ENCODE measurements around the gene PIAS2.
"Not testable (repeated sequence)": the region's sequence is repeated elsewhere in the genome, so short reads cannot be mapped to it uniquely, and the experiment has no call there.

DNA sequence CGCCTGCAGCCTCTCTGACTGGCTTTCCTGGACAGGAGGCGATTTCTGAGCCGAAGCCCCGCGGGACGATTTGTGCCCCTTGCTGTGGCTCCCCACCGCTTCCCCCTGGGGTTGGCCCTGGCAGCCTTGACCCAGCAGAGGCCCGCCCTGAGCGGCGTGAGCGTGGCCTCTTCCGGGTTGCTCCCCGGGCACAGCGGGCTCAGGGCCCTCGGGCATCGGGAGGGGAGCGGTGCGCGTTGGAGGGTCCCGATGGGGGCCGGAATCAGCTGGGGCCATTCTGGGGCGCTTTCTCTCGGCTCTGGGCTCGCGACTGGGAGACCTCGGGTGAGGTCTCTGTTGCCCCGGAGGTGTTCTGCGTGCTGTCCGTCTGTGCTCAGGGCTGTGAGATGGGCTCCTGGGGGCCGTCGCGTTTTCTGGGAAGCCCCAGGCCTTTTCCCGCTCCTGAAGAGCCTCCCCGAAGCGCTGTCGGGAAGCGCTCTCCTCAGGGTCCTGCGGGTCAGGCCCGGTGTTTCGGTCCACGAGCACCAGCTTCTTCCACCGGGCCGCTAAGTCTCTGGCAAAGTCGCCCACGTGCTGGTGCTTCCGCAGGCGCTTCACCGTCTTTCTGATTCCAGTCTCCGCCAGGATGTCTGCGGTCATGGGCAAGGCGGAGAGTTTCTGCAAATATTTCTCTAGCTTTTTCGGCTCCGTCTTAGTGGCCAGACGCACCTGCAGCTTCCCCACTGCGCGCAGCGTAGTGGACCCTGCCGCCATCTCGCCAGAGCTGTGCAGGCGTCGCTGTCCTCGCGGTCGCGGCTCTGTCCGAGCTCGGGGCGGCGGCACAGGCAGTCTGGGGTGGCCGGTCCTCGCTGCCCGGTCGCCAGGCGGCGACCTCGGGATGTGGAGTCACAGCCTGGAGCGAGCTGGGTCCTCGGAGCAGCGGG, 46.6 kb upstream of the PIAS2 start:
- TF ChIP-seq, protein P1, sequence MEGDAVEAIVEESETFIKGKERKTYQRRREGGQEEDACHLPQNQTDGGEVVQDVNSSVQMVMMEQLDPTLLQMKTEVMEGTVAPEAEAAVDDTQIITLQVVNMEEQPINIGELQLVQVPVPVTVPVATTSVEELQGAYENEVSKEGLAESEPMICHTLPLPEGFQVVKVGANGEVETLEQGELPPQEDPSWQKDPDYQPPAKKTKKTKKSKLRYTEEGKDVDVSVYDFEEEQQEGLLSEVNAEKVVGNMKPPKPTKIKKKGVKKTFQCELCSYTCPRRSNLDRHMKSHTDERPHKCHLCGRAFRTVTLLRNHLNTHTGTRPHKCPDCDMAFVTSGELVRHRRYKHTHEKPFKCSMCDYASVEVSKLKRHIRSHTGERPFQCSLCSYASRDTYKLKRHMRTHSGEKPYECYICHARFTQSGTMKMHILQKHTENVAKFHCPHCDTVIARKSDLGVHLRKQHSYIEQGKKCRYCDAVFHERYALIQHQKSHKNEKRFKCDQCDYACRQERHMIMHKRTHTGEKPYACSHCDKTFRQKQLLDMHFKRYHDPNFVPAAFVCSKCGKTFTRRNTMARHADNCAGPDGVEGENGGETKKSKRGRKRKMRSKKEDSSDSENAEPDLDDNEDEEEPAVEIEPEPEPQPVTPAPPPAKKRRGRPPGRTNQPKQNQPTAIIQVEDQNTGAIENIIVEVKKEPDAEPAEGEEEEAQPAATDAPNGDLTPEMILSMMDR (IDR thresholded peaks at IDR 0.05), result not testable (repeated sequence)
- TF ChIP-seq POLR2A (IDR thresholded peaks at IDR 0.05); POLR2AphosphoS5 (IDR thresholded peaks at IDR 0.05); EP300 (IDR thresholded peaks at IDR 0.05; ENCODE audit: low read depth): not testable (repeated sequence)
